Endometrial microvascular endothelial cells (primary cell): ENCODE data around the gene MACROD2. TPM values are rescaled to one million over a fixed set of nuclear protein-coding genes. Genes with fewer than 3 reads are reported as not detected.
"Not testable (repeated sequence)": the region's sequence is repeated elsewhere in the genome, so short reads cannot be mapped to it uniquely, and the experiment has no call there.

Experiments
- in situ Hi-C: cut with HindIII; loops from 2 replicates; pipeline ENCODE4 v1.10.0; 2017; ENCODE audit warnings: low sequenced_read_pairs, low pct_unique_long_range_greater_than_20kb; ENCODE audit errors: inconsistent ontology term
- total RNA-seq: library from RNA; depleted of rRNA; stranded (reverse); fragments of >200 nt; gene quantifications from one replicate; pipeline ENCODE4 v1.2.3, GENCODE V29; 2015; ENCODE audit errors: inconsistent ontology term

The MACROD2 gene
- total RNA-seq, 1 donor from 2014 or later: not detected

- in situ Hi-C loops: no loop called here
Observed at GRCh38 chr20:15930311-15931305, 1935.3 kb downstream of the MACROD2 start.

- in situ Hi-C loops: no loop called here
Observed at GRCh38 chr20:15931897-15932296, 1936.6 kb downstream of the MACROD2 start.

GRCh38 chr20:15937179-15937578 lies 1941.9 kb downstream of the MACROD2 start:
- in situ Hi-C loops: no loop called here

GRCh38 chr20:15938847-15939246 lies 1943.5 kb downstream of the MACROD2 start:
- in situ Hi-C loops: no loop called here

- in situ Hi-C loops: no loop called here
Observed at GRCh38 chr20:15940127-15940526, 1944.8 kb downstream of the MACROD2 start.

- in situ Hi-C loops: no loop called here
Observed at GRCh38 chr20:15942130-15942529, 1946.8 kb downstream of the MACROD2 start.

- in situ Hi-C loops: no loop called here
Observed at GRCh38 chr20:15945289-15945688, 1950.0 kb downstream of the MACROD2 start.

GRCh38 chr20:15949391-15949790 lies 1954.1 kb downstream of the MACROD2 start:
- in situ Hi-C loops: no loop called here

GRCh38 chr20:15951658-15952057 lies 1956.3 kb downstream of the MACROD2 start:
- in situ Hi-C loops: no loop called here

GRCh38 chr20:15958142-15958541 lies 1962.8 kb downstream of the MACROD2 start:
- in situ Hi-C loops: no loop called here

GRCh38 chr20:15965165-15965564 lies 1969.8 kb downstream of the MACROD2 start:
- in situ Hi-C loops: no loop called here

GRCh38 chr20:15967334-15967733 lies 1972.0 kb downstream of the MACROD2 start:
- in situ Hi-C loops: no loop called here

GRCh38 chr20:15976047-15976736 lies 1980.9 kb downstream of the MACROD2 start:
- in situ Hi-C loops: no loop called here

GRCh38 chr20:15977026-15977425 lies 1981.7 kb downstream of the MACROD2 start:
- in situ Hi-C loops: no loop called here

- in situ Hi-C loops: no loop called here
Observed at GRCh38 chr20:15977758-15978157, 1982.4 kb downstream of the MACROD2 start.

GRCh38 chr20:15985494-15986368 lies 1990.4 kb downstream of the MACROD2 start:
- in situ Hi-C loops: not testable (repeated sequence)

GRCh38 chr20:15986690-15987089 lies 1991.4 kb downstream of the MACROD2 start:
- in situ Hi-C loops: no loop called here

GRCh38 chr20:15991279-15991678 lies 1996.0 kb downstream of the MACROD2 start:
- in situ Hi-C loops: no loop called here

- in situ Hi-C loops: no loop called here
Observed at GRCh38 chr20:15992564-15992963, 1997.2 kb downstream of the MACROD2 start.
